GM18861 (cell line): ENCODE results near the gene POLR2F.
"Not testable (repeated sequence)": the region's sequence is repeated elsewhere in the genome, so short reads cannot be mapped to it uniquely, and the experiment has no call there.

Experiments used
- ATAC-seq: cut with Tn5 transposase; IDR thresholded peaks from one replicate; pipeline ENCODE4 v1.9.1; 2021; ENCODE audit not compliant: unreplicated experiment

The POLR2F gene

DNA sequence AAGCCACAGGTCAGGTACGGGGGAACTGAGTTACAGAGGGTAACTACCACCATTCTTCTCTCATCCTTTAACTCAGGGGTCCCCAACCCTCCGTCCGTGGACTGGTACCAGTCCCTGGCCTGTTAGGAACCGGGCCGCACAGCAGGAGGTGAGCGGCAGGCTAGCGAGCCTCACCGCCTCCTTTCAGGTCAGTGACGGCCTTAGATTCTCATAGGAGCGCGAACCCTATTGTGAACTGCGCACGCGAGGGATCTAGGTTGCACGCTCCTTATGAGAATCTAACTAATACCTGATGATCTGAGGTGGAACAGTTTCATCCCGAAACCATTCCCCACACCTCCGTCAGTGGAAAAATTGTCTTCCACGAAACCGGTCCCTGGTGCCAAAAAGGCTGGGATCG, 870 bp upstream of the POLR2F start:
- not testable (repeated sequence) for ATAC-seq

- ATAC-seq, result peak; percentile 39
Observed at GRCh38 chr22:37953062-37953436, 450 bp upstream of the POLR2F start.

DNA sequence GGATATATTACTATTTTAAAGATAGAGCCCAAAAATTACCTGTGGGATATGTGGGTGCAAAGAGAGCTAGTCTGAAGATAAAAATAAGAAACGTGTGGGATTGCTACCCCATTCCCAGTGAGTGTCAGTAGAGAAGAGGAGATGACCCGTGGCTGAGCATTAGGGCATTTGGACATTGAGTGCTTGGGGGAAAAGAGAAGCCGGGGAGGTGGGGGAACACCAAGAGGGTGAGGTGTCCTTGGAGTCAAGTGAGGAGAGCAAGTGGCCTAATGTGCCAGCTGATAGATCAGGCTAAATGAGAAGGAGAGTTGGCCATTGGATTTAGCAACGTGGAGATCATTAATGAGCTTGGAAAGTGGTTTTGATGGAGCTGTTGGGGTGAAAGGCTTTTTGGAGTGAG, 1.2 kb downstream of the POLR2F start:
- no peak for ATAC-seq

DNA sequence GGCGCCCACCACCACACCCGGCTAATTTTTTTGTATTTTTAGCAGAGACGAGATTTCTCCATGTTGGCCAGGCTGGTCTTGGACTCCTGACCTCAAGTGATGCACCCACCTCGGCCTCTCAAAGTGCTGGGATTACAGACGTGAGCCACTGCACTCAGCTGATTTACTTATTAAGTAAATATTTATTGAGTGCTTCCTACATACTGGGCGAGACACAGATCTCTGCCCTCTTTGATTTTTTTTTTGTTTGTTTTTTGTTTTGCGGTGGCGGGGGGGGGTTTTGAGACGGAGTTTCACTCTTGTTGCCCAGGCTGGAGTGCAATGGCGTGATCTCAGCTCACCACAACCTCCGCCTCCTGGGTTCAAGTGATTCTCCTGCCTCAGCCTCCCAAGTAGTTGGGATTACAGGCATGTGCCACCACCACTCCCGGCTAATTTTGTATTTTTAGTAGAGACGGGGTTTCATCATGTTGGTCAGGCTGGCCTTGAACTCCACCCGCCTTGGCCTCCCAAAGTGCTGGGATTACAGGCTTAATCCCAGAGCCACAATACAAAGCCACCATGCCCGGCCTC, 2.4 kb downstream of the POLR2F start:
- ATAC-seq, result not testable (repeated sequence)

- ATAC-seq, result no peak
Observed at GRCh38 chr22:37957232-37957631, 3.7 kb downstream of the POLR2F start.

GRCh38 chr22:37959231-37959825, 5.8 kb downstream of the POLR2F start:
- no peak for ATAC-seq

GRCh38 chr22:37961062-37961461, 7.6 kb downstream of the POLR2F start:
- no peak for ATAC-seq

GRCh38 chr22:37965940-37966664, 12.6 kb downstream of the POLR2F start:
- ATAC-seq, result no peak

- no peak for ATAC-seq
Observed at GRCh38 chr22:37967147-37967546, 13.6 kb downstream of the POLR2F start.

GRCh38 chr22:37967637-37968451, 14.3 kb downstream of the POLR2F start:
- no peak for ATAC-seq

DNA sequence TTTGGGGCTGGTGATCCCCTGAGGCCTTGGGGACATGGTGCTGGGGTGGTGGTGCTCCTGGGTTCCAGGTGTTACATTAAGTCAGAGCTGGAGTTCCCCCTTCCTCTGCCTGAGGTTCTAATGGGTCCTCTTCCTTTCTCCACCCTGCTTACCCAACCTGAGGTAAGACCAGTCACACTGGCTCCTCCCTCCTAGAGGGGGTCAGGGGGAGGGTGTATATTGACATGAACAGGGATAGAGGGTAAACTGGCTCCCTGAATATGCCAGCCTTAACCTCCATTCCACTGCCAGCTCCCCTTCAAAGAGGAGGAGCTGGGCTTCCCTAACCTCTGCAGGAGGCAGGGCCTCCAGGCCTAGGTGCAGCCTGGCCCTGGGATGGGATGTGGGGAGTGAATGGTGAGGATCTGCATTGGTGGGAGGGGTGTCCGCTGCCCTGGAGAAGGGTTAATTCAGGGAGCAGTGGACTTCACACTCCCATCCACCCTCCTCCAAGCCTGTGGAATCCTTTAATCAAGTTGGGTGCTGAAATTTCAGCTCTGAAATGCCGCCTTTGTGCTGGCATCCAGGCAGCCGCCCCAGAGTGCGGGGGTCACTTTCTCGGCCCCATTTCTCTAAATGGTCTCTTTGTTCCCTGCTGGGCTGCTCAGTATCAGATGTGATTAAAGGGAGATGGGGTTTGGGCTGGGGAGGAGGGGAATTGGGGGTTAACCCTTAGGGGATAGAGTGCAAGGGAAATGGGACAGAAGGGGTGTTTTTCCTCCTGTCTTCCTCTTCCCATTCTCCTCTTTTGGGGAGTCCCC, 15.2 kb downstream of the POLR2F start:
- no peak for ATAC-seq

GRCh38 chr22:37970864-37971263, 17.4 kb downstream of the POLR2F start:
- ATAC-seq, result no peak

DNA sequence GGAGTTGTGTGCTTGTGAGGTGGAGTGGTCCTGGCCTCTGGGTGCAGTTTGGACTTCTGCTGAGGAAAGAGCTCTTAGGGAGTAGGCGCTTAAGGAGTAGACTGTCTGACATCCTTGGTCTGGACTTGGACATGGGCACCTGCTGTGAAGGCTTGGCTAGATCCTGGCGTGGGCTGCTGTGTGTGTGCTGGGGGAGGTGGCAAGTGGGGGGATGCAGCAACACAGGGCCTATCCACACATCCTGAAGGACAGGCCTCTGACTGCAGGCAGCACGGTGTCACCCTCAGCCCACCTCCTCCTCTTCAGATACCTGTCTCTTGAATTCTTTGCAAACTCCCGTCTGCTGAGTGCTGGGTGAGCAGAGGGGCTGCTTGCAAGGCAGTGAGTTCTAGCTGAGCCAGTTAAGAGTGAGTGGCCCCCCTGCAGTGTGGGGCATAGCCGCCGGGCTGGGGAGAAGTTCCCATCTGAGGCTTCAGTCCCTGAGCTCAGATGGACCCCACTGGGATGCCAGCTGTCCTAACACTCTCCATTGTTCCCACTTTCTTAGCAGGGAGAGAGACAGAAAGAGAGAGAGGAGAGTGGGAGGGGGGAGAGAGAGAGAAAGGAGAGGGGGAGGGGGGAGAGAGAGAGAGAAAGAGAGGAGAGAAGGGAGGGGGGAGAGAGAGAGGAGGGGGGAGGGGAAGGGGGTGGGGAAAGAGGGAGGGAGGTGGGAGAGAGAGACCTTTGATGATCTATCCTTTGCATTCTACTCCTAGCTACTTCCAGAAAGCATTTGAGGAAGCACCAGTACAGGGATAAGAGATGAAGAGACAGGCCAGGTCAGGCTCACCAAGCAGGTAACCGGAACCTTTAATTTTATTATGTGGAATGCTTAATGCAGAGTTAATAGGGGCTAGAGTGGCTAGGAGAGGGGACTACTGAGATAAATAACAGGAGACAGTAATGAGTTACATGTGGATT, 18.3 kb downstream of the POLR2F start:
- ATAC-seq, result no peak

- ATAC-seq, result no peak
Observed at GRCh38 chr22:37972527-37972926, 19.0 kb downstream of the POLR2F start.

GRCh38 chr22:37973271-37974170, 20.0 kb downstream of the POLR2F start:
- ATAC-seq, result no peak

GRCh38 chr22:37975153-37975552, 21.7 kb downstream of the POLR2F start:
- ATAC-seq, result no peak

DNA sequence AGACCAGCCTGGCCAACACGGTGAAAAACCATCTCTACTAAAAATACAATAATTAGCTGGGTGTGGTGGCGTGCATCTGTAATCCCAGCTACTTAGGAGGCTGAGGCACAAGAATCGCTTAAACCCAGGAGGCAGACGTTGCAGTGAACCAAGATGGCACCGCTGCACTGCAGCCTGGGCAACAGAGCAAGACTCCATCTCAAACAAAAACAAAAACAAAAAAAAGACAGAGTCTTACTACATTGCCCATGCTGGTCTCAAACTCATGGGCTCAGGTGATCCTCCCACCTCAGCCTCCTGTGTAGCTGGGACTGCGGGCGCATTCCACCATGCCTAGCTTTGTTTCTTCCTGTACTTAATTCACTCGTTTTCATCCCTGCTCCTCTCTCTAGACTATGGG, 22.5 kb downstream of the POLR2F start:
- not testable (repeated sequence) for ATAC-seq

- ATAC-seq, result no peak
Observed at GRCh38 chr22:37976547-37976946, 23.0 kb downstream of the POLR2F start.

DNA sequence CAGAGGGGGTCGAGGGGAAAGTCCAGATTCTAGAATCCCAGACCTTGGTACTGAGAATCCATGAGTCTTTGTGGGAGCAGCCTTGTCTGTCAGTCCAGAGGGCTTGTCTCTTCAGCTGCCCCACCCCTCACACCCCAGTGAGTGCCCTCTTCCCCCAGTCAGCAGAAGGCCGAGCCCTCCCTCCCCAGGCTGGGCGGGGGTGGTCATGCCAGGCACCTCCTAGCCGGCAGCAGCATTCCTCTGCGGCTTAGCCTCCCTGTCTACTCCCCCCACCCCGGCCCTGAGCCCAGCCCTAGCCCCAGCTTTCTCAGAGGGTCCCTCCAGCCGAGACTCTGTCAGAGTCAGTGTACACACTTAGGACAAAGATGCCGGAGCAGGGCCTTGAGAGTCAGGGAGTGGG, 26.3 kb downstream of the POLR2F start:
- no peak for ATAC-seq
